Neutrophil (primary cell): ENCODE measurements around the gene CHRNA9.

Experiments
- H3K27ac ChIP-seq: fragments of 200-600 bp; sonication (generic); 2 replicates; pipeline ENCODE4 v1.5.1; 2016; ENCODE audit warnings: mild to moderate bottlenecking, moderate library complexity
- H3K27me3 ChIP-seq: fragments of 200-600 bp; sonication (generic); 2 replicates; pipeline ENCODE4 v1.6.0; 2016; ENCODE audit warnings: mild to moderate bottlenecking
- H3K36me3 ChIP-seq: fragments of 200-600 bp; sonication (generic); 2 replicates; pipeline ENCODE4 v1.5.1; 2017
- H3K4me1 ChIP-seq, 2 experiments: fragments of 200-600 bp in 1 of 2; sonication (generic) in 1 of 2; 1 replicate in 1 of 2; 2 replicates in 1 of 2; pipeline versions ENCODE4 v1.5.1 to v1.6.1; 2013 to 2016; ENCODE audit warnings: low read depth in 1 of 2, low read length in 1 of 2, mild to moderate bottlenecking in 1 of 2, moderate library complexity in 1 of 2; ENCODE audit not compliant: control insufficient read depth in 1 of 2, insufficient read depth in 1 of 2
- H3K4me3 ChIP-seq, 2 experiments: fragments of 200-600 bp in 1 of 2; sonication (generic) in 1 of 2; 1 replicate in 1 of 2; 2 replicates in 1 of 2; pipeline ENCODE4 v1.5.1; 2013 to 2016; ENCODE audit warnings: low read depth in 1 of 2, low read length in 1 of 2, mild to moderate bottlenecking in 1 of 2, moderate library complexity in 1 of 2
- H3K9me3 ChIP-seq: fragments of 200-600 bp; sonication (generic); 2 replicates; pipeline ENCODE4 v1.5.1; 2016
- TF ChIP-seq, protein P1 (sequence below): fragments of 200-600 bp; sonication (generic); IDR thresholded peaks from 2 replicates; pipeline ENCODE4 v1.5.1; 2016; ENCODE audit warnings: antibody characterized with exemption

CHRNA9 gene

DNA sequence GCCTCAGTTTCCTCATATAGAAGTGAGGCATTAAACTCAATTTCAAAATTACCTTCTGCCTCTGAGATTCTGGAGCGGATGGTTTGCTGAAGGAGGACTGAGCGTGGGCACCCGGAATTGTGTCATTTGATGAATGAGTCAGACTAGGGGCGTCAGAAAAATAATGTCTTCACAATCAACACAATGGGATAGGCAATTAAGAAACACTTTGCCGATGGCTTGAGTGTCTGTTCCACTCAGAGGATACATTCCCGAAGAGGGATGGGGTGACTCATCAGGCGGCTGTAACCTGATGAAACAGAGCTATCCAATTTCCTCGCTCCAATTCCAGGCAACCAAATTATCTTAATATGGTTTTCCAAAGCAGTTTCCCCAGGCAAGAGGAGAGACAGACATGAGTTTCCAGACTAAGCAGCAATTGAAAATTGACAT, 1.2 kb upstream of the CHRNA9 start:
- no peaks in the 10 kb centered on the region for H3K36me3 ChIP-seq
- H3K27ac ChIP-seq: no peak overlapping the region
- H3K4me1 ChIP-seq: no peaks in the 10 kb centered on the region
- no peaks in the 10 kb centered on the region for H3K9me3 ChIP-seq
- TF ChIP-seq, protein P1, sequence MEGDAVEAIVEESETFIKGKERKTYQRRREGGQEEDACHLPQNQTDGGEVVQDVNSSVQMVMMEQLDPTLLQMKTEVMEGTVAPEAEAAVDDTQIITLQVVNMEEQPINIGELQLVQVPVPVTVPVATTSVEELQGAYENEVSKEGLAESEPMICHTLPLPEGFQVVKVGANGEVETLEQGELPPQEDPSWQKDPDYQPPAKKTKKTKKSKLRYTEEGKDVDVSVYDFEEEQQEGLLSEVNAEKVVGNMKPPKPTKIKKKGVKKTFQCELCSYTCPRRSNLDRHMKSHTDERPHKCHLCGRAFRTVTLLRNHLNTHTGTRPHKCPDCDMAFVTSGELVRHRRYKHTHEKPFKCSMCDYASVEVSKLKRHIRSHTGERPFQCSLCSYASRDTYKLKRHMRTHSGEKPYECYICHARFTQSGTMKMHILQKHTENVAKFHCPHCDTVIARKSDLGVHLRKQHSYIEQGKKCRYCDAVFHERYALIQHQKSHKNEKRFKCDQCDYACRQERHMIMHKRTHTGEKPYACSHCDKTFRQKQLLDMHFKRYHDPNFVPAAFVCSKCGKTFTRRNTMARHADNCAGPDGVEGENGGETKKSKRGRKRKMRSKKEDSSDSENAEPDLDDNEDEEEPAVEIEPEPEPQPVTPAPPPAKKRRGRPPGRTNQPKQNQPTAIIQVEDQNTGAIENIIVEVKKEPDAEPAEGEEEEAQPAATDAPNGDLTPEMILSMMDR: no peak
- no peaks in the 10 kb centered on the region for H3K27me3 ChIP-seq
- H3K4me3 ChIP-seq: no peak overlapping the region

DNA sequence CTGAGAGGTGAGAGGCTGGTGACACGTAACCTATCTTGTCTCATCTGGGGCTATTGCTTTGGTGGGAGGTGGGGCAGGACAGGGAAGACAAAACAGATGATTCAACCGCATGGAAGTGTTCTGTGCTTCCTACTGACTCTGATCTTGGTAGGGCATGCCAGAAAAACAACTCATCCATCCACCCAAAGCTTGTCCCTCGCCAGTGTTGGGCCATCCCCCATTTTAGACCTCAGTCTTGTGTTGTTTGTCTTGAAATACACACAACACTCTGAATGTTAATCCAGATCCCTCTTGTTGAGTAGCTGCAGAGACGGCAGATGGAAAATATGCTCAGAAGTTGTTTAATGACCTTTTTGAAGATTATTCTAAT, 377 bp downstream of the CHRNA9 start:
- TF ChIP-seq, protein P1: no peak
- no peaks in the 10 kb centered on the region for H3K27me3 ChIP-seq
- H3K4me1 ChIP-seq: no peaks in the 10 kb centered on the region
- no peak overlapping the region for H3K4me3 ChIP-seq
- no peaks in the 10 kb centered on the region for H3K9me3 ChIP-seq
- H3K27ac ChIP-seq: no peak overlapping the region
- no peaks in the 10 kb centered on the region for H3K36me3 ChIP-seq

DNA sequence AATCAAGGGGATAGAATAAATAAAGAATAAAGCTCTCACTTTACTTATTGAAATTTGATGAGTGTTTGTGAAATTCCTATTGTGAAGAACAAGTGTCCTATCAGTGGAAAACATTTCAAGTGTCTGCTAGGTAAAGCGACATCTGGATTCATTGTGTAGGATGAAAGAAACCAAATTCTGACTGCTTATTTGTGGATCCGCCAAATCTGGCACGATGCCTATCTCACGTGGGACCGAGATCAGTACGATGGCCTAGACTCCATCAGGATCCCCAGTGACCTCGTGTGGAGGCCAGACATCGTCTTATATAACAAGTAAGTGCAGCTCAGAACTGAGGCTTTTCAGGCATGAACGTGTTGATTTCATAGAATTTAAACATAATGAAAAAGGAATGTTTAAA, 1.9 kb downstream of the CHRNA9 start:
- H3K27me3 ChIP-seq: no peaks in the 10 kb centered on the region
- H3K36me3 ChIP-seq: no peaks in the 10 kb centered on the region
- no peak overlapping the region for H3K4me3 ChIP-seq
- no peaks in the 10 kb centered on the region for H3K4me1 ChIP-seq
- H3K9me3 ChIP-seq: no peaks in the 10 kb centered on the region
- TF ChIP-seq, protein P1: no peak
- no peak overlapping the region for H3K27ac ChIP-seq

DNA sequence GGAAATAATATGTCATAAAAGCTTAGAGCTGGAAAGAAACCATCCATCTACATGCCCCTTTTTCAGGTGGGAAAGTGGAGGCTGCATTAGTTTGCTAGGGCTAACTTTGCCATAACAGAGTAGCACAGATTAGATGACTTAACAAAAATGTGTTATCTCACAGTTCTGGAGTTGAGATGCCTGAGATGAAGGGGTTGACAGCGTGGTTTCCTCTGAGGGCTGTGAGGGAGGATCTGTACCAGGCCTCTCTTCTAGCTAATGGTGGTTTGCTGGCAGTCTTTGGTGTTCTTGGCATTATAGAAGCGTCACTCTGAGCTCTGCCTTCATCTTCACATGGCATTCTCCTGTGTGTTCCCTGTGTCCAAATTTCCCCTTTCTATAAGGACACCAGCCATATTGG, 2.4 kb downstream of the CHRNA9 start:
- no peaks in the 10 kb centered on the region for H3K9me3 ChIP-seq
- no peaks in the 10 kb centered on the region for H3K36me3 ChIP-seq
- H3K4me3 ChIP-seq: no peak overlapping the region
- no peaks in the 10 kb centered on the region for H3K4me1 ChIP-seq
- TF ChIP-seq, protein P1: no peak
- no peak overlapping the region for H3K27ac ChIP-seq
- no peaks in the 10 kb centered on the region for H3K27me3 ChIP-seq

DNA sequence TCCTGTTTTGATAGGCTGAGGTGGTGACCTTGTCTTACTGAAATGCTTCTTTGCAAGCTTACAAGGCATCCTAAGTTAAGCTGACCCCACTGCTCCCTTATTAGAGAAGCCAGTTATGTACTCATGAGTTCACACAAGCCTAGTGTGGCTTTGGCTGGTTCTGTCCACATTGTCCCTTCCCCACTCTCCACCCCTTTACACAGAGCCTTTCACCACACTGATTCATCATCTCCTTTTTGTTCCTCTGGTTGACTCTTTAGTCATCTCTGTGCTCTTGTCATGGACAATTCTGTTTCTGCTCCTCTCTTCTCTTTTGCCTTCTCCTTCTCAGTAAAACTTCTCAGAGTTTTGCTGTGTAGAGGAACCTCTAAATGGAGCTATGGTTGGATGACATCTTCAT, 4.9 kb downstream of the CHRNA9 start:
- no peaks in the 10 kb centered on the region for H3K4me1 ChIP-seq
- no peaks in the 10 kb centered on the region for H3K9me3 ChIP-seq
- H3K27ac ChIP-seq: no peak overlapping the region
- no peaks in the 10 kb centered on the region for H3K27me3 ChIP-seq
- H3K4me3 ChIP-seq: no peak overlapping the region
- H3K36me3 ChIP-seq: no peaks in the 10 kb centered on the region
- TF ChIP-seq, protein P1: no peak

DNA sequence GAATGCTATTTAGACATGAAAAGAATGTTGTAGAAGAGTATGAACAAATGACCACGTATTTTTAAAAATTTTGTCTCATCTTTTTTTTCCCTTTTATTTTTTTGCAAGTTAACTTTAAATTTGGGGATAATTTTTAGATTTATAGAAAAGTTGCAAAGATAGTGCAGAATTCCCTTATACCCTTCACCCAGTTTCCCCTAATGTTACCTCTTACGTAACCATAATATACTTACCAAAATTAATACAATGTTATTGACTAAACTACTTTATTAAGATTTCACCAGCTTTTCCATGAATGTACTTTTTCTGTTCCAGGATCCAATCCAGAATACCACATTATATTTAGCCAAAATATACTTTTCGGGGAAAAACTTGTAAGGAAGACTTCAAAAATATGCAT, 12.3 kb downstream of the CHRNA9 start:
- Histone ChIP-seq H3K27ac (no peak overlapping the region), H3K9me3 (no peaks in the 10 kb centered on the region), H3K4me3 (no peak overlapping the region), H3K27me3 (no peaks in the 10 kb centered on the region), H3K4me1 (peaks cover 4 to 7% of the 10 kb centered on the region in 2 experiments), H3K36me3 (no peaks in the 10 kb centered on the region)
- TF ChIP-seq, protein P1: no peak
